ENCODE measurements around the gene SLC8A1.

DNA sequence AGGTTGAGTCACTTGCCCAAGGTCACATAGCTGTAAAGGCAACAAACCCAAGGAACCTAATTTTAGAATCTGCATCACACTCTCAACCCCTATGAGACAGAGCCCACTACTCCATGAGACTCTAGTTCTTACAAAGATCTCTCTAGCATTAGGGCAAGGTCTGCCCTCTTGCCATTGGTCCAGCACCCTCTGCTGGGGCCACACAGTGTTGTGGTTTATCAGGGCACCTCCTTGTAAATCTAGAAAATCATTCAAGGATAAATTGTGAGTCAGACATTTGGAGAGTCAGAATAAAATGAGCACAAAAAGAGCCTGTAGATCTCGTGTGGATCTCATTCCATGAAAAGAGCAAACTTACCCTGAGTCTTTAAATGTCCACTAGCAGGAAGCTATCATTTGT lies 91.2 kb downstream of the SLC8A1 start:
- TF ChIP-seq, protein P1, sequence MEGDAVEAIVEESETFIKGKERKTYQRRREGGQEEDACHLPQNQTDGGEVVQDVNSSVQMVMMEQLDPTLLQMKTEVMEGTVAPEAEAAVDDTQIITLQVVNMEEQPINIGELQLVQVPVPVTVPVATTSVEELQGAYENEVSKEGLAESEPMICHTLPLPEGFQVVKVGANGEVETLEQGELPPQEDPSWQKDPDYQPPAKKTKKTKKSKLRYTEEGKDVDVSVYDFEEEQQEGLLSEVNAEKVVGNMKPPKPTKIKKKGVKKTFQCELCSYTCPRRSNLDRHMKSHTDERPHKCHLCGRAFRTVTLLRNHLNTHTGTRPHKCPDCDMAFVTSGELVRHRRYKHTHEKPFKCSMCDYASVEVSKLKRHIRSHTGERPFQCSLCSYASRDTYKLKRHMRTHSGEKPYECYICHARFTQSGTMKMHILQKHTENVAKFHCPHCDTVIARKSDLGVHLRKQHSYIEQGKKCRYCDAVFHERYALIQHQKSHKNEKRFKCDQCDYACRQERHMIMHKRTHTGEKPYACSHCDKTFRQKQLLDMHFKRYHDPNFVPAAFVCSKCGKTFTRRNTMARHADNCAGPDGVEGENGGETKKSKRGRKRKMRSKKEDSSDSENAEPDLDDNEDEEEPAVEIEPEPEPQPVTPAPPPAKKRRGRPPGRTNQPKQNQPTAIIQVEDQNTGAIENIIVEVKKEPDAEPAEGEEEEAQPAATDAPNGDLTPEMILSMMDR (IDR thresholded peaks at IDR 0.05), result no peak
- TF ChIP-seq POLR2A (IDR thresholded peaks at IDR 0.05), result no peak

All from Peyer's patch (tissue), 4 donors.